Activated naive CD8-positive, alpha-beta T cell treated with anti-CD3 and anti-CD28 coated beads, Interleukin-2, amount 50 U/mL, for 16 hours (primary cell): ENCODE results near the gene LSM5.
A peak's percentile ranks its signal among the peaks of the same experiment; 100 is the strongest.
"Not testable (repeated sequence)": the region's sequence is repeated elsewhere in the genome, so short reads cannot be mapped to it uniquely, and the experiment has no call there.

Experiments used
- DNase-seq: peaks from one replicate; pipeline ENCODE4 v3.0.0-alpha.2; 2020; ENCODE audit warnings: low read depth, low spot score

The LSM5 gene

DNA sequence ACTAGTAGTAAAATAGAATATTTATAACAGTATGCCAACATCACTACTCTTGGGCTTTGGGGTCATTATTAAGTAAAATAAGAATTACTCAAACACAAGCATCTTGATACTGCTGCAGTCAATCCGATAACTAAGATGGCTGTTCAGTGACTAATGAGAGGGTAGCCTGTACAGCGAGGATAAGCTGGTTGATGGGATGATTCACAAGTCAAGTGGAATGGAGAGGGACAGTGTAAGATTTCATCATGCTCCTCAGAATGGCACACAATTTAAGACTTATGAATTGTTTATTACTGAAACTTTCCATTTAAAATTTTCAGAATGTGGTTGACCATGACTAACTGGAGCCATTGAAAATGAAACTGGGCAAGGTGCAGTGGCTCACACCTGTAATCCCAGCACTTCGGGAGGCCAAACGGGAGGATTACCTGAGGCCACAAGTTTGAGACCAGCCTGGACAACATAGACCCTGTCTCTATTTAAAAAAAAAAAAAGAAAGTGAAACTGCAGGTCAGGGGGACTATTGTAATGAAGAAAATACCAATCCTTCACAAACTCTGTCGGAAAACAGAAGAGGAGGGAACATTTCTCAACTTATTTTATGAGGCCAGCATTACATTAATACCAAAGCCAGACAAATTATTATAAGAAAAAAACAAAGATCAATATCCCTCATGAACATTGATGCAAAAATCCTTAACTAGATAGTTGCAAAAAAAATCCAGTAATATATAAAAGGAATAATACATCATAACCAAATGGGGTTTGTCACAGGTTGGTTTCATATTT, 16.3 kb upstream of the LSM5 start:
- no peak for DNase-seq

DNA sequence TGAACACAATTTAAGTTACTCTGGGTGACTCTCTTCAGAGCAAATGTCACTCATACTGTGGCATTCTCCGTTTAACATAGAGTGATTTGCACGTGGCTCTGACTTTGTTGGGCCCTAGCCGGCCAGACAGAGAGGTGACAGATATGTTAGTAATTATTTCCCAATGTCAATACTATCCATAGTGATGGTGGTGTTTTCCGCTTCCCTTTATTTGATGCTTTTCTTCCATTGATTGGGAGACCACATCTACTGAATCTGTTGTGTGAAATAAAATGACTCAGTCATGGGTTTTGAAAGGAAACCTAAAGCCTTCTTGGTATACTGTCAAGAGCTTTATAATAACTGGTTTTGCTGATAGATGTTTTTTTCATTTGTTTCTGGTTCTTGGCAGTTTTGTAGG, 12.5 kb upstream of the LSM5 start:
- no peak for DNase-seq

DNA sequence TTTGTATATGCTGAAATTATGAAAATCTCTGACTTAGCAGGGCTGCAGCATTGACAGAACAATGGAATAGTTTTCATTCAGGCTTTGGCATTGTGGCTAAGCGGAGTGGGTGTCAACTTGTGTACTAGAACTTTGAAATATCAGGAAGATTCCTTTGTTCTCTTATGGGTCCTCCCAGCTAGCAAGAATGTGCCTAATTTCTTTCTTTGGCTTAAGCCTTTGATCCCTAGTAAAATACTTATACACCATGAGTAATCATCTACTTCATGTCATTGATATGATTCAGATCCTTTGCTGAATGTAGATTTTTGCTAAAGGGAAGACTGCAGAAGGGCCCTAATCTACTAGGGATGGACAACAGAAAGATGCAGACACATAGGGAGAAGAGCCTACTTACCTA, 11.3 kb upstream of the LSM5 start:
- DNase-seq = no peak

DNA sequence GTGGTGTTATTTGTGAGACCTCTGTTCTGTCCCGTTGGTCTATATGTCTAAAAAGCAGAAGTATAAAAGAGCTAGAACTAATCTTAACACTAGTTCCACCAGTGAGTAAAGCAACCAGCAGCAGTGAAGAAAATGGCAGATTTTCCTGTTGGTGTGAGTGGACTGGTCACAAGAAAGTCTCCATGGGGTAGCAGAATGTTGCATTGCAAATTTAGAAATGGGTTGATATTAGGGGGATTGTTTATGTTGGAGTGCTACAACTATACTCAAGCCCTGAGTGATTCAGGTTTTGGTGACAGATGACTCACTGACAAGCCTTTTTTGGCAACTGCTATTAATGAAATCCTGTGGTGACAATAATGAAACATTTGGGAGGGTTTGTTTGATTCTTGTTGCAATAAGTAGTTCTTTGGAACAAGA, 10.8 kb upstream of the LSM5 start:
- no peak for DNase-seq

DNA sequence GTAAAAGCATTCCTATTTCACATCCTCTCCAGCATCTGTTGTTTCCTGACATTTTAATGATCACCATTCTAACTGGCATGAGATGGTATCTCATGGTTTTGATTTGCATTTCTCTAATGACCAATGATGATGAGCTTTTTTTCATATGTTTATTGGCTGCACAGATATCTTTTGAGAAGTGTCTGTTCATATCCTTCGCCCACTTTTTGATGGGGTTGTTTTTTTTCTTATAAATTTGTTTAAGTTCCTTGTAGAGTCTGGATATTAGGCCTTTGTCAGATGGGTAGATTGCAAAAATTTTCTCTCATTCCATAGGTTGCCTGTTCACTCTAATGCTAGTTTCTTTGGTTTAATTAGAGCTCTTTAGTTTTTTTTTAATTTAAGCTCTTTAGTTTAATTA, 10.0 kb upstream of the LSM5 start:
- DNase-seq = not testable (repeated sequence)

DNA sequence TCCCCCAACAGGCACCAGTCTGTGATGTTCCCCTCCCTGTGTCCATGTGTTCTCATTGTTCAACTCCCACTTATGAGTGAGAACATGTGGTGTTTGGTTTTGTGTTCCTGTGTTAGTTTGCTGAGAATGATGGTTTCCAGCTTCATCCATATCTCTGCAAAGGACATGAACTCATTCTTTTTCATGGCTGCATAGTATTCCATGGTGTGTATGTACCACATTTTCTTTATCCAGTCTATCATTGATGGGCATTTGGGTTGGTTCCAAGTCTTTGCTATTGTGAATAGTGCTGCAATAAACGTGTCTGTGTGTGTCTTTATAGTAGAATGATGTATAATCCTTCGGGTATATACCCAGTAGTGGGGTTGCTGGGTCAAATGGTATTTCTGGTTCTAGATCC, 9.6 kb upstream of the LSM5 start:
- DNase-seq = not testable (repeated sequence)

DNA sequence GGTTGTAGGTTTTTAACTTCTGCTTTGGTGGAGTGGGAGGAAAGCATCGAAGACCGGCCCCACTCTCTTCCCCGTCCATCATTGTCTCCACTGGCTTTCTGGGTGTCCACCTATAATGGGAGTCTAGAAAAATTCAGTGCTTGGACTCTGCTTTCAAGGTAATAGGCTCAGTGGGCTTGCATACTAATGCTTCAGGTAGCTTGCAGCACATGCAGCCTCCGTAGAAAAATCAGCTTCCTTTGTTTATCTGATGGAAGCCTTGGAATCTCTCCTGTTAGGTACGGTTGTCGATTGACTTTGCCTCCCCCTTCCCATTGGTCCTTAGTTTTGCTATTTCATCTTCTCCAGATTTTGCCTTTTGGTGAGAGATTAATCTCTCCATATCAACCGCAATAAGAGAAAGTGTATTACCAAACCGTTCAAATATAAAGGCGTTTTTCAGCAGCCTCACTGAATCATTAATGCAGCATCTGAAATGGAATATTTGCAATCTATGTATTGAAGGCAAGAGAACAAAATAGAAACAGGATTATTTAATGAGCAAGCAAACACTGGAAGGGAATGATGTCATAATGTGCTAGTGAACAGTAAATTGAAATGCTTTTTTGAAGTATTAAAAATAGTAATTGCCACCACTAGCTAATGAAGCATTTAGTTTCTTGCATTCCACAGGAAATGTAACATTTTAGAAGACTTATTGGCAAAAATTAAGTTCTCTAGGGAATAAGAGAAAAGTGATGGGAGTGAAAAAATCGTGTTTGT, 6.1 kb upstream of the LSM5 start:
- DNase-seq = no peak

DNA sequence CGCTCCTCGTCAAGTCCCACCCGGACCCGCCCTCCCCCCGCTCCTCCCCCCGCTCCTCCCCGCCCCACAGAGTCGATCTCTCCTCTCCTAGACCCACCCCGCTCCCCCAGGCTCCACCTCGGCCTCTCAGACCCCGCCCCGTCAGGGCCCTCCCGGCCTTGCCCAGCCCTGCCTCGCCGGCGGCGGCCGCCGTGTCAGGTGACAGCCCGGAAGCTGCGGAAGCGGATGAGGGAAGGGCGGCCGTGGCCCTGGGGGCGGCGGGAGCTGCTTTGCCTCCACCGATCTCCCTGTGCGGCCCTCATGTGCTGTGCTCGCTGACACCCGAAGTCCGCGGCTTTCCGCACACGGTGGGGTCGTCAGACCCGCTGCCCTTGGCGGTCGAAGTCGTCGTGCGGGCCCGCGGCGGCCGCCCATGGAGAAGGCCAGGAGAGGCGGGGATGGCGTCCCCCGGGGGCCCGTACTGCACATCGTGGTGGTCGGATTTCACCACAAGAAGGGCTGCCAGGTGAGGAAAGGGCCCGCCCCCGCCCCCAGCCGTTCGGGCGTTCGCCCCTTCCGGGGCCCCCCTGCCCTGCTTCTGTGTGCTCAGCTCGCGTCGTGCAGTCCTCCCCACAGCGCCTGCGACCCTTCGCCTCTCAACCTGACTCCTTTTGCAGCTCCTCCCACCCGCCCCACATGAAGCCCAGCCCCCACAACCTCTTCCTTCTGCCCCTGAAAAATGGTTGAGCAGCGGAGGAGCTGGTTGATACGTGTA, 5.3 kb upstream of the LSM5 start, which contains the start of gene AVL9:
AVL9 (plus strand) TSS at position 192 of the 754 bp plus-strand sequence; CDS start at position 413, 221 bp downstream.
- DNase-seq = peak; percentile 100

DNA sequence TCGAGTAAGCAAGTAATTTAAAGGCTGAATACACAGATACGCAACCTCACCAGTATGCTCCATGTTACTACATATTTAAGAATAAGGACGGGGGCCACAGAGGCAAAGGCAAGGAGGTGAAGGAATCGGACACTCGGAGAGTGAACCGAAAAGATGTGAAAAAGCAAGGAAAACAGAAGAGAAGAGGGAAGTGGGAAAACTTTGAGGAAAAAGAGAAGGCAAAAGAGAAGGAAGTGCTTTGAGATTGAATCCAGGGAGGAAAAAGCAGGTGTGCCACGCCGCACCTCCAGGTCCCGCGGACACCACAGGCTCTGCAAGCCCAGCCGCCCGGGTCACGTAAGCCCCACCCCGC, 4.7 kb upstream of the LSM5 start:
- no peak for DNase-seq

DNA sequence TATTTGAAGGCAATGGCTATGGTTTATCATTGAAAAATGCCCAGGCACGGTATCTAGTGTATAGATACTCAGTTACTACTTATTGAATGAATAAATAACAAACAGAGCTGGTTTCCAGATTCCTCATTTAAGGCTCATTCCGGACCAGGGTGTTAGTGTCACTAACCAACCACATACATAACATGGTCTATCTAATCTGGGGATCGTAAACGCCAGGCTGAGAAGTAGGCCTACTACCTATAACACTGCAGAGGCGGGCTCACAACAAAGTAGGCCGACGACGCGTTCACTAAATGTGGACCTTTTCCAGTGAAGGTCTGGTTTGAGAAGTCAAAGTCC, 423 bp downstream of the LSM5 start:
- no peak for DNase-seq

DNA sequence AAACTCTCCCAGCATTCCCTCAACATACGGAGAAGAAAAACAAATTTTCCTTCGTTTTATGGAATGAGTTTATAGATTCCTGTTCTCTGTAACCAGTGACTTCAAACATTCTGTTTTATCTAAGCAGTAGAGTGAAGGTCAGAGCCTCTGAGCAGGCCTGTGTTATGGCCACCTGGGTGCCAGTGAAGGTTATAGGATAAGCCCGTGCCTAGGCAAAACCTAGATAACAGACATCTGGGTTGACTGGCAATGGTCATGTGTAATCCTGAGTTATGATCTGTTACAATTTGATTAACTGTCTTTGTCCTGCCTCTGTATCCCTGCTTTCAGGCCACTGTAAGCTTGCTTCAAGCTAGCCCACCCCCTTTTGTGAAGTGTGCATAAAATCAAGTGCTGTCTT, 8.3 kb downstream of the LSM5 start:
- no peak for DNase-seq

DNA sequence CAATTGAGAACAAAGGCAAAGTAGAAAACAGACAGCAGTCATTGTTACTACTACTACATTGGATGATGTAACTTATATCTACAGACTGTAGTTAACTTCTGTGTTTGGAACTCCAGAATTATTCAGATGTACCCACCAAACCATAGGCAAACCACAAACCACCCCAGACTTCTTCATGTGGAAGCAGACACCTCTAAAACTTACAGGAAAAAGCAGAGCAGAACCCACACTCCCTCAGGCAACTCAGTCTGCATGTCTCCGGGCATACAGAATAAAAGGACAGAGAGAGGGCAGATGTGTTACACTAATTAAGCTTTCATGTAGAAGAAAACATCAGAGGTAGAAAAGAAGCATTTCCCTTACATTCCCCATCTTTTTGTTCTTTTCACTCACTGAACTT, 9.0 kb downstream of the LSM5 start:
- no peak for DNase-seq

DNA sequence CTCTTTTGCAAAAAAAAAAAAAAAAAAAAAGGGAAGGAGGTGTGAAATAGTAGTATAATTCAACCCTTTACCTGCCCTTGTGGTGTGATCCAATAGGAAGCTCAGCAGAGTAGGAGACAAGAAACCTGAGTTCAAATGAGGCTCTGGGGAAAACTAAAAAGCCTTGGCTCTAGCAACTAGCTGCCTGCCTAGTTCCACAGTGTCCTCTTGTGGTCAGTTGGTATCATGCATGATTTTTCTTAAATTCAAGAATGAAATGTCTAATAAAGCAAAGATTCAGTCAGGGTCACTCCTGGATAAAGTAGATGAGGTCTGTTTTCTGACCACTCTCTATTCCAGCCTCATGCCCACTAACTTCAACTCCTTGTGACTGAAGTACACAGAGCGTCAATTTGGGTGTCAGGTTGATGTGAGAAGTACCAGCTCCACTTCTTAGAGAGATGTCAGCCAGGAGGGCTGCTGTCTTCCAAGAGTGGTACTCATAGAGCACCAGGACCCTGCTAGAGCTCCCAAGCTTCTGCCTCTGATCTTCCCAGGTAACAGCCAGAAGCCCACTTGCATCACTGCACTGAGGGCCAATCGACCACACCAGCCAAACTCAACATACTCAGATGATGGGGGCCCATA, 10.5 kb downstream of the LSM5 start:
- no peak for DNase-seq

DNA sequence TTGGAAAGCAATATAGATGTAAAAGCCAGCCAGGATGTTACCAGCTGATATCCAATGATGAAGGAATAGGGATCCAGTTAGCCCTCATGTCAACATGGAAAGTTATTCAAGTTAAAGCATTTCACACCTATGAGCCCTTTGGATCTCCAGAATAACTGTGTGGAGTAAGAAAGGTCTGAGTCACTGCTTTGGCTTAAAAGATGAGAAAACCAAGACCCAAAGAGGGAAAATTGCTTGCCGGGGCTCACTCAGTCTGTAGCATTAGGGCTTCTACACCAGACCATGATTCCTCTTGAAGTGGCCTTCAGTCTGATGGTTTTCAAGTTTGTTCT, 12.6 kb downstream of the LSM5 start:
- no peak for DNase-seq

DNA sequence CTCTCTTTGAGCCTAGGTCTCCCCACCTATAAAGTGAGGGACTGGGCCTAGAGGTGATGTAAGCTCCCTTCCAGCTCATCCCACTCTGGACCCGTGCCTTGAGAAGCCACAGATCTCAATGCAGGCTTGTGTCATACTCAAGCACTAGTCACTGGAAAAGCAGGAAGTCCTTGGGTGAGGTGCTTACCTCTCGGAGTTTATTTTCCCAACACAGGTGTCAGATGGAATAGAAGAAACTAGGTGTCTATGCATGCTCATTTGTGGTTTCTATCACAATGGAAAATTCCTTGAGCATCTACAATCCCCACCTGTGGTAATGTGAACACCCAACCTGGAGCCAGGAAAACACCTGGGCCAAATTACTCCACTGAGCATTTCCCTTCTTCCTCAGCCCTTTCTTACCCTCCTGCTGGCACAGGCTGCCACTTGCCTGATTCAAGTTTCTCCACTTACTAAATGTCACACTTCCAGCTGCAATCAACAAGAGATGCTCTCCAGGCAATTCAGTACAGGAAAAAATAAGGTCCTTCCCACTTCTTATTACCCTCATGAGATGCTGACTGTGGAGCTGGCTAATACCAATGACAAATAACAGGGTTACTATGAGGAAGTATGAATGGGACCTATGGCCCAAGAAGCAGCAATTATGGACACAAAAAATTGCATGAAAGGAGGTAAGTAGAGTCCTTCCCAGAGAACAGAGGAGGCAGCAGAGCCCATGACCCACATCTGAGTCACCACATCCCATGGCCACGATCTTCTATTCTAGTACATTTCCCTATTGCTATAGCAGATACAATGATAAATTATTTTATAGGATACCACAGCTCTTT, 13.1 kb downstream of the LSM5 start:
- no peak for DNase-seq

DNA sequence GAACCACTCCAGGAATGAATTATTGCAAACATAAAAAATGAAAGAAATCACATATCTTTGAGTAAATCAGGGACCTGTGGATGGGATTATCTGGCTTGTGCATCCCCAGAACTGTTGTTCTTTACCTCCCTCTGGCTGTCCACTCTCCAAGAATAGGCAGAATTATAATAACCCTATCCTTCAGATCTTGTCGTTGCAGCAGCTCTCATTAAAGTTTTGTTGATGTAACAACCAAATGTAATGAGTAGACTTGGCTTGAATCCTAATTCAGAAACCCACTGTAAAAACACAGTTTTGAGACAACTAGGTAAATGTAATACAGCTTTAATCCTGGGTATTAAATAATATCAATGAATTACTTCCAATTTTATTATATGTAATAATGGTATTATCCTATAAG, 16.2 kb downstream of the LSM5 start:
- no peak for DNase-seq

DNA sequence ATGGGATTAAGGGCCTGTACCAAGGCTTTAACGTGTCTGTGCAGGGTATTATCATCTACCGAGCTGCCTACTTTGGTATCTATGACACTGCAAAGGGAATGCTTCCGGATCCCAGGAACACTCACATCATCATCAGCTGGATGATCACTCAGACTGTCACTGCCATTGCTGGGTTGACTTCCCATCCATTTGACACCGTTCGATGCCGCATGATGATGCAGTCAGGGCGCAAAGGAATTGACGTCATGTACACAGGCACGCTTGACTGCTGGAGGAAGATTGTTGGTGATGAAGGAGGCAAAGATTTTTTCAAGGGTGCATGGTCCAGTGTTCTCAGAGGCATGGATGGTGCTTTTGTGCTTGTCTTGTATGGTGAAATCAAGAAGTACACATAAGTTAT, 18.2 kb downstream of the LSM5 start:
- no peak for DNase-seq

DNA sequence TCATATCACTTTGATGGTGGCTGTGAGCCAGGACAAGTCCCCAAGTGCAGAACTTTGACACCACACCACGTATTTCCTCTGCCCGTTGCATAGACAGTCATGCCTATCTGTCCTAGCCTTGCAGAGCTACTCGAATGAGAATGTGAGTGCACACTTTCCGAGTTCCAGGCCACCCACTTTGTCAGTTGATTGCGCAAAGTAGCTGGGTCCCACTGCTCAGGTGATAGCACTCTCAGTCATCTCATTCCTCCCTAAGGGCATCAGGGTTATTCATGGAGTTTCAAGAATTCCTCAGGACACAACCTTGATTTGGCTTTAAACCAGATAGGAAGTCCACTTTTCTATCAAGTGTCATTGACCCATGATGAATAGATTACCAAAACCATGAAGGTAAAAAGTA, 19.3 kb downstream of the LSM5 start:
- no peak for DNase-seq

DNA sequence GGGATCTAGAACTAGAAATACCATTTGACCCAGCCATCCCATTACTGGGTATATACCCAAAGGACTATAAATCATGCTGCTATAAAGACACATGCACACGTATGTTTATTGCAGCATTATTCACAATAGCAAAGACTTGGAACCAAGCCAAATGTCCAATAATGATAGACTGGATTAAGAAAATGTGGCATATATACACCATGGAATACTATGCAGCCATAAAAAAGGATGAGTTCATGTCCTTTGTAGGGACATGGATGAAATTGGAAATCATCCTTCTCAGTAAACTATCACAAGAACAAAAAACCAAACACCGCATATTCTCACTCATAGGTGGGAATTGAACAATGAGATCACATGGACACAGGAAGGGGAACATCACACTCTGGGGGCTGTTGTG, 20.2 kb downstream of the LSM5 start:
- not testable (repeated sequence) for DNase-seq

DNA sequence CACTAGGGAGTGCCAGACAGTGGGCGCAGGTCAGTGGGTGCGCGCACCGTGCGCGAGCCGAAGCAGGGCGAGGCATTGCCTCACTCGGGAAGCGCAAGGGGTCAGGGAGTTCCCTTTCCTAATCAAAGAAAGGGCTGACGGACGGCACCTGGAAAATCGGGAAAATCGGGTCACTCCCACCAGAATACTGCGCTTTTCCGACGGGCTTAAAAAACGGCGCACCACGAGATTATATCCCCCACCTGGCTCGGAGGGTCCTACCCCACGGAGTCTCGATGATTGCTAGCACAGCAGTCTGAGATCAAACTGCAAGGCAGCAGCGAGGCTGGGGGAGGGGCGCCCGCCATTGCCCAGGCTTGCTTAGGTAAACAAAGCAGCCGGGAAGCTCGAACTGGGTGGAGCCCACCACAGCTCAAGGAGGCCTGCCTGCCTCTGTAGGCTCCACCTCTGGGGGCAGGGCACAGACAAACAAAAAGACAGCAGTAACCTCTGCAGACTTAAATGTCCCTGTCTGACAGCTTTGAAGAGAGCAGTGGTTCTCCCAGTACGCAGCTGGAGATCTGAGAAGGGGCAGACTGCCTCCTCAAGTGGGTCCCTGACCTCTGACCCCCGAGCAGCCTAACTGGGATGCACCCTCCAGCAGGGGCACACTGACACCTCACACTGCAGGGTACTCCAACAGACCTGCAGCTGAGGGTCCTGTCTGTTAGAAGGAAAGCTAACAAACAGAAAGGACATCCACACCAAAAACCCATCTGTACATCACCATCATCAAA, 25.4 kb downstream of the LSM5 start:
- not testable (repeated sequence) for DNase-seq

DNA sequence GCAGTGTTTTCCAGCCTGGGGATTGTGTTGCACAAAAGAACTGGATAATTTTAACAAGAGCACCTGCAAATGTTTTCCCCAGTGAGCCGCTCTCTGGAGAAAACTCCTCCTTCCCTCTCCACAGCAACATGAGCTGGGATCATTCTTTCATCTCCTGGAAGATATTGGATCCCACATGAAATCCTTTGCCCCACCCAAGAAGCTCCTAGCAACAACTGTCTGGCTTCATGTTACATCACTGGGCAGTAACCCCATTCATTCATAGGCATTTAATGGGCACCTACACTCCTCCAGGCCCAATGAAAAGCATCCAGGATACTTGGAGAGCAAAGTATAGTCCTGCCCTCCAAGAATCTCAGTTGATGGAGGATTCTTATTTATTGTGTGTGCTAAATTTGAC, 27.2 kb downstream of the LSM5 start:
- no peak for DNase-seq
